HG03439 (cell line): Measurements from ENCODE around the gene DOK4.

Source experiments
- ATAC-seq: cut with Tn5 transposase; IDR thresholded peaks from one replicate; pipeline ENCODE4 v1.9.1; 2021; ENCODE audit warnings: mild to moderate bottlenecking, moderate library complexity; ENCODE audit not compliant: unreplicated experiment

Gene DOK4

DNA sequence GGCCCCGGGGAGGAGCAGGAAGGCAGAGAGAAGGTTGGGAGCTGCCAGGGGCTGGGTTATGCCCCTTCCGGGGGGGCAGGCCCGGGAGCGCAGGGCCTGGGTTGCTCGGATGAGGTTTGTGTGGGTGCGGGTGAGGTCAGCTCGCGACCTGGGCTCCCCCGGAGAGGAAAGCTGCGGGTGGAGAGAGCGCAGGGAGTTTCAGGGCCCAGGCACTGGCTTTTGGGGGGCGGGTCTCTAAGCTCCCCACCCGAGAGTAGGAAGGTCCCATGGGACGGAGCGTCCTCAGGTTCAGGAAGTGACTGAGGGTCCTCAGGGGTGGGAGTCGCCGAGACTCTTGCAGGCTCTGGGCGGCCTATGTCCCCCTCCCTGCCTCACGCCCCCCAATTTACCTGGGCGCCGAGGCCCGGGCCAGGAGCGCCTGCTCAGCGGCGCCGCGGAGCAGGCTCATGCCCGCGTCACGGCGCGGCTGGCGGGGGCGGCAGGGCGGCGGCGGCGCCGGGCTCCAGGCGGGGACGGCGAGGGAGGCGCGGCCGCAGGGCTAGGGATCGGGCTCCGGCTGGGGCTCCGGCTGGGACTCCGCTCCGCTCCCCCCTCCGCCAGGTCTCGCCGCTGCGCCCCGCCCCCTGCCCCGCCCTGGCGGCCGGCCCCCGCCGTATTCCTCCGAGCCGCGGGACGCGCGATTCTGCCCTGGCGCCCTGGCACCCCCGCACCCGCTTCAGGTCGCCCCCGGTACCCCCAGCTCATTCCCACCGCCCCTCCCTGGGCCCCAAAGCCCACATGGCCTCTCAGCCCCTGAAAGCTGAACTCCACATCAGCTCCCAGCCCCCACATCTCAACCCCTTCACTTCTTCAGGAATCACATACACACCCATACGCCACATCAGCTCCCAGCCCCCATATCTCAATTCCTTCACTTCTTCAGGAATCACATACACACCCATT lies at the start of gene DOK4:
DOK4 (minus strand) TSS at position 578 of the 942 bp plus-strand sequence. CDS start 6,986 bp downstream, outside the sequence.
- ATAC-seq = peak; percentile 67

DNA sequence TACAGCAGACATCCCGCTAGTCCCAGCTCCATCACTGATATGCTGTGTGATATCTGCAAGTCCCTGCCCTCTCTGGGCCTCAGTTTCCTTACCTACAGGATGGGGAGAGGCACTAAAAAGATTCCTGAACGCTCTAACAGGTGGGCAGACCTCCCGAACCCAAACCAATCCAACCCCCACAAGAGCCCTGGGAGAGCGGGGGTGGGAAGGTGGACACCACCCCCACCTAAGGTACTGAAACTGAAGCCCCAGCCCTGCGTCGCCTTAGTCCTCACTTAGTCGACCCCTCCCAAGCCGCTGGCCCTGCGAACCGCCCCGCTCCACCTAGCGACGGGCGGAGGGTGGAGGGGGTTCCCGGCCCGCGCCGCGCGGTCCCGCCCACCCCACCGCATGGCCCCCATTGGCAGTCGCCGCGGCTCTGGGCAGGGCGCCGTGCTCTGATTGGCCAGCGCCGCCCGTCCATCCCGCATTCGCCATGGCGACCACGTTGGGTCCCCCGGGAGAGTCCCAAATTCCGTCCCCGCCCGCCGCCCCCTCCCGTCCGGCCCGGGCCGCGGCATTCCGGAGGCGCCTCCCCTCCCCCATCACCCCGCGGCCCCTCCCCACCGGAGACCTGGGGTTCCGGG lies 49.5 kb upstream of the DOK4 start:
- peak; percentile 54 for ATAC-seq

GRCh38 chr16:57534881-57535658 lies 48.8 kb upstream of the DOK4 start:
- no peak for ATAC-seq

DNA sequence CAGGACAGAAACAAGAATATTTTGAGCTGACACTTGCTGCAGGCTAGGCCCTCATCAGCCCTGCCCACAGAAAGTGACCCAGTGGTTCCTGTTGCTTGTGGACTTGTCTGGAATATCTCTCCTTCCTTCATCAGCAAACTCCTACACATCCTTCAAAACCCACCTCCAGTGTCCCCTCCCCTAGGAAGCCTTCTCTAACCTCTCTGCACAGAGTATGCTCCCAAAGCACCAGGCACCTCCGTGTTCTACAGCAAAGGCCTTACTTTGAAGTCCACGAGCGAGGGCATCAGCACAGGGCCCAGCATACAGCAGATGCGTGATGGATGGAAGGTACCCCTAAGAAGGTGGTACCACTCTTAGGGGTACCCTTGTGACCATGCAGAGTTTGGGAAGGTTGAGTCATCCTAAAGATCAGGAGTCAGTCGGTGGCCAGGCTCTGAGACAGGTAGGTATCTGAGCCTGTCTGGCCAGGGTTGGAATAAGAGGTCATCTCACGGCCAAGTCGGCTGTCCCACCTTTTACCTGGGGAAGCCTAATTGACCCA lies 48.1 kb upstream of the DOK4 start:
- ATAC-seq = no peak

- ATAC-seq = no peak
Measured at GRCh38 chr16:57533431-57534336, 47.4 kb upstream of the DOK4 start.

DNA sequence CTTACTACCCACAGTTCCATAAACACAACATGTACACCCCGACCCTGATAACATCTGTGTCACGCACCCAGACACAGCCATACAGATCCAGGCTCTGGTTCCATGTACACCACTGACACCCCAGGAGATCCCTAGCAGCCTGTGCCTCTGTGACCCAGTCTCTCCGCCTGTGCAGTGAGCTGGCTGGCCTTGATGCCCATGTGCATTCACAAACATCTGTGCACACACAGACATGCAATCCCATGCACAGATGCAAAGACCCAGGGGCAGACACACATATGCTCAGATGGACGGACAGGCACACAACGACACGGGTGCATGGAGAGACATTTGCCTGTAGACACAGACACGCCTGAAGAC lies 46.0 kb upstream of the DOK4 start:
- no peak for ATAC-seq

DNA sequence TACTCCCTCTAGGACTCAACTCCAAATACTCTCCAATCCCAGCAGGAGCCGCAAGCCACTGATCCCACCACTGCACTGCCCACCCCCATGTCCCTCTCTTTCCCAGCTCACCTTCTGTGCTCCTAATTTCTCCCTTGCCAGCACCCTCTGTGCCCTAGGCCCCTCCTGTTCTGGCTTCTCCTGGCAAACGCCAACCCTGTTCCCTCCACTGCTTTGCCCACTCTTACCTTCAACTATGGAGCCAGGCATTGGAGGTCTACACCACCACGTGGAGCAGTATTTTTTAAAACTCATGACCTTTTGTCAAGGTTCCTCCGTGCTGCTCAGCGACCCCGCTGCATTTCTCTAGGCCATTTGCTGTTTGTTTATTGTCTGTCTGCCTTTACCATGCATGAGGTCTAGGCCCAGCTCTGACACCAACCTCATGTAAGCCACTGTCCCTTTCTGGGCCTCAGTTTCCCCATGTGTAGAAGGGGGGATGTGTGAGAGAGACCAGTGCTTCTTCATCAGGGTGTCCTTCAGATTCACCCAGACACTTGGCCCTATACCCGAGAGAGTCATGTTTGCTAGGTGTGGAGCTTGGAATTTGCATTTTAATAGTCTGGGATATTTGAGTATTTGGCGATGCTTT lies 45.5 kb upstream of the DOK4 start:
- no peak for ATAC-seq

GRCh38 chr16:57531253-57531575 lies 44.9 kb upstream of the DOK4 start:
- ATAC-seq = no peak

DNA sequence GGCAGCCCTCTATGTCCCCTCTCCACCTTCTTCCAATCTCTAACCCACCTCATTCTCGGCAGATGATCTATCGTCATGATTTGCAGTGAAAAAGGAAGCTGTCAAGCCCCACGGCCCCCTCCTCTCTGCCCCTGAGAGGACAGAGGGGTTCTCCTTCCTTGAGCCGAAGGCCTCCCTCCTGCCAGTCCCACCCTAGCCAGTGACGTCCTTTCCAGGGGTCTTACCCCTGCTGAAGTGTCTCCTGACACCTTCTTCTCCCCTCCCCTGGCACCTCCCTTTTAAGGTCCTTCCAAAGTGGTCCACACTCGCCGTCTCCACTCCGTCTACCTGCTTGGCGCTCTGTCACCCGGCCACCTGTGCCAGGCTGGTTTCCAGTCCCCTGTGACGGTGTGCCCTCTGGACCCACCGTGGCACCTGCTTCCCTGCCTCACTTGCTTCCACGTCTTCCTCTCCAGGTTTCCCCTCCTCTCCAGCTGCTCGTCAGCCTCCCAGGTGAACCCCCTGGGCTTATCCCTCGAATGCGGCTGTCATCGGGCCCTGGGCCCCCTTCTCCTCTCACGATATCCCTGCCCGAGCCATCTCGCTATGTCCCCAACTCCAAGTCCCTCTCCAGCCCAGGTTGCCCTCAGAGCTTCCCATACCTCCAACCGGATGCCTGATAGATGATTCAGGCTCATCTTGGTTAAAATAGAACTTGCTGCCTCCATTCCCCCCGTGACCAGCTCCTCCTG lies 44.4 kb upstream of the DOK4 start:
- no peak for ATAC-seq

GRCh38 chr16:57530104-57530521 lies 43.8 kb upstream of the DOK4 start:
- ATAC-seq = peak; percentile 49

DNA sequence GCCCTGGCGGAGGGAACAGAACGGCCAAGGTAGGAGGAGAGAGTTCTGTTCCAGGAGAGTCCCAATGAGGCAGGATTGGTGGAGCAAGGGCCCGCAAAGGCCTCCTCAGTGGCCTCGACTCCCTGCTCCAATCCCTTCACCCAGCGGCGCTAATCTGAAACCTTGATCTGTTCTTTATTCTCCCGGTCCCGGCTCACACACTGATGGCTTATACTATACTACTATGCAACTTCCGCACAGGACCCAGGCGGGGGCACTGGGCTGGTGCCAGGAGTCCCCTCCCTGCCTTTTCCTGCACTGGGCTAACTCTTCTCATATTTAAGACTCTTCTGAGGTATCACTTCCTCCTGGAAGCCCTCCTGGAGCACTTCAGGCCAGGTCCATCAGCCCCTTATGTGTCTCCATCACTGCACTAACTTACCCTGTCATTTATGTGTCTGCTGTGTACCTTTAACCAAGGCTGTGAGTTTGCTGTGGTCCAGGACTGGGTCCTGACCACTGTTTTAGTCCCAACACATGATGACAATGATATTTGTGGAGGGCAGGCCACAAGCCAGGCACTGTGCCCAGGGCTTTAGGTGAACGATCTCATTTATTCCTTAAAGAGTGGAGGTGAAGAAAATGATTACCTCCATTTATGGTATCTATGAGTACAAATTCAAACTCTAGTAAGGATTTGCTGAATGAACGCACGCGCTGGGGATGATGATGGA lies 43.3 kb upstream of the DOK4 start:
- ATAC-seq = no peak

DNA sequence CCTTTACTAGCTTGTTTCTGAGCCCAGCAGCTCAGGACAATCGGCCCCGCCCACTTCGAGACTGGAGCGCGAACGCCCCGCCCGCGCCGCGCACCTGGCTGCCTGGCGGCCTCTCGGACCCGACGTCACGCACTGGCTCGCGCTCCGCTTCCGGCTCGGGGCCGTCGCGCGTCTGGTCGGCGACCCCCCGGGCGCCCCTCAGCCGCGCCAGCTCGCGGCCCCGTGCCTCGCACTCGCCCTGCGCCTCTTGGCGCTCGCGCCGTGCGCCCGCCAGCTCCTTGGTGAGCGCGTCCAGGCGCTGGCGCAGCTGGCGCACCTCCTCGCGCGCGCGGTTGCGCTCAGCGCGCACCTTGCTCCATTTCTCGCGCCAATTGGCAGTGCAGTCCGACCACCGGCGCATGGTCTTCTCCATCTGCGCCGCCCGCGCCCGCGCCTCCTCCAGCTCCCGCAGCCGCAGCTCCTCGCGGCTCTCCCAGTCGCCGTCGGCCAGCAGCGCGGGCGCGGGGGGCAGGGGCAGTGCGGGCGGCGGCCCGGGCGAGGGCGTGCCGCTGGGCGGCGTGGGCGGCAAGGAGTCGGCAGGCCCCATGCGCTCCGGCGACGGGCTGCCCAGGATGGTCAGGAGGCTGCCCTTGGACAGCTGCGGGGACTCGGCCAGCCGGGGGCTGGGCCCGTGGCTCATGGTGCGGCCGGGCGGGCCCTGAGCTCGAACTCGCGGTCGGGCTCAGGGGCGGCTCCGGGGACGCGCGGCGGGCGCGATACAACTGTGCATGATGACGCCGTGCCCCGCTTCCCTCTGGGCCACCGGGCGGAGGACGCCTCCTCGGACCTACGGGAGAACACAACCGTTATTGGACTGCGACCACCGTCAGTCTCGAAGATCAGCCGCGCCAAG lies 42.5 kb upstream of the DOK4 start:
- no peak for ATAC-seq

- ATAC-seq = no peak
Measured at GRCh38 chr16:57527610-57528360, 41.5 kb upstream of the DOK4 start.

DNA sequence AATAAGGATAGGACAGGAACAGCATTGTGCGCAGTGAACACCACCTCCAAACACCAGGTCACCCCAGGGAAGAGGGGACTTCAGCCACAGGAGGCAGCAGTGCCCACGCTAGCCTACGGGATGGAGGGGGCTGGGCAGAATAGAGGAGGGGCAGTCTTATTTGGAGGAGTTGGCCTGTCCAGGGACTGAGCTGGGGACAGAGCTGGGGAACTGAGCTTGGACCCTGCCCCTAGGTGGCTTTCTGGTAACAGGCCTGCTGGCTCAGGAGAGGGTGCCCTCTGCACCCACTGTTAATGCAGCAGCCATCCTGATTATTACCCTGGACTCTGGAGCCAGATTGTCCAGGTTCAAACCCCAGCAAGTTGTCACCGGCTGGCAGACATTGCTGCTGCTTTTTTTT lies 40.7 kb upstream of the DOK4 start:
- ATAC-seq = no peak

GRCh38 chr16:57526498-57526897 lies 40.2 kb upstream of the DOK4 start:
- no peak for ATAC-seq

DNA sequence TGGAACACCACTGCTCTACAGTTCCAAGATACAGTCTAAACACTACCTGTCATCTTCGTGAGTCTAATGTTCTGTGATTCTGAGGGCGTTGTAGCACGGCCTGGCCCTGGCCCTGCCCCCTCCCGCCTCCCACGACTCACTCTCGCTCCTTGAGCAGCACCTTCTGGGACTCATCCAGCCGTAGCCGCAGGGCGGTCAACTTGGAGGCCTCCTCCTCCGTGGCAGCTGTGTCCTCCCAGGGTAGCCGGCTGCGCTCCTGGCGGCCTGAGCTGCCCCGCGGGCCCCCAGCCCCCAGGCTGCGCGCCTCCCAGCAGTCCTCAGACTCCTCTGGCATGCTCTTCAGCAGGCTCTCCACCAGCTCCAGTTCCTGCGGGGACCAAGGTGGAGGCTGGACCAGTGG lies 39.5 kb upstream of the DOK4 start:
- ATAC-seq = no peak

DNA sequence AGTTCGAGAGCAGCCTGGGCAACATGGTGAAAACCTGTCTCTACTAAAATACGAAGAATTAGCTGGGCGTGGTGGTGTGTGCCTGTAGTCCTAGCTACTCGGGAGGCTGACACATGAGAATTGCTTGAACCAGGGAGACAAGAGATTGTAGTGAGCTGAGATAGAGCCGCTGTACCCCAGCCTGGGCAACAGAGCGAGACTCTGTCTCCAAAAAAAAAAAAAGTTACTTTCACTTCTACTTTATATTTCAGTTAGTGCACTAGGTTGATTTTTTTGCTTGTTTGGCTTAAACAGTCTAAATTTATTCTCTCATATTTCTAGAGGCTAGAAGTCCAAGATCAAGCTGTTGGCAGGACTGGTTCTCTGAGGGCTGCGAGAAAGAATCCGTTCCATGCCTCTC lies 36.7 kb upstream of the DOK4 start:
- no peak for ATAC-seq
